Suprapubic skin (tissue), 4 donors: ENCODE data around the gene RGPD4.

Experiments
- EP300 ChIP-seq: sonication (generic); formaldehyde crosslinking; IDR thresholded peaks from one replicate; pipeline ENCODE4 v1.6.1; 2017; ENCODE audit warnings: antibody characterized with exemption
- POLR2A ChIP-seq, 2 donors: fragments of 450-650 bp; IDR thresholded peaks; one replicate each; pipeline ENCODE4 v1.6.1; 2017; ENCODE audit warnings: antibody characterized with exemption in 2 of 2, mild to moderate bottlenecking in 2 of 2, moderate library complexity in 2 of 2
- POLR2AphosphoS5 ChIP-seq, 3 donors: sonication (generic); formaldehyde crosslinking; IDR thresholded peaks; one replicate each; pipeline ENCODE4 v1.6.1; 2017; ENCODE audit warnings: antibody characterized with exemption in 3 of 3
- TF ChIP-seq, protein P1 (sequence below), 2 donors: fragments of 200-600 bp in 1 of 2; fragments of 450-650 bp in 1 of 2; sonication (generic) in 1 of 2; IDR thresholded peaks; one replicate each; pipeline ENCODE4 v1.5.1; 2016 to 2019; ENCODE audit warnings: antibody characterized with exemption in 2 of 2, mild to moderate bottlenecking in 1 of 2, moderate library complexity in 1 of 2

DNA sequence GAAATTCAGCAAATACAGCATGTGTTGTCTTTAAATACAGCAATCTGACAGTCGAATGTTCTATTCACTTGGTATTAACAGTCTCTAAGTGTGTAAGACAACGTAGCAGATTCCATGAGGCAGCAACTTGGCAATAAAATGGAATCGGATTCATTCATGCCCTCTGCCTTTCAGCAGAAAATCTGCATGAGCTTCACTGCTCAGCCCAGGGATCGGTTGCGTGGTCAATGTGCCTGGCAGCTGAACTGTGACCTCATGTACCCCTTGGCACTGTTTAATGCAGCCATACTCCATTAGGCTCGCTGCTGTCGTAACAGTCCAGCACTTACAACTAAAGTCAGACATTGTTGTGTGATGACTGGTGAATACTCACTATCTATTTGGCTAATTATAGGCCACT, 17.7 kb upstream of the RGPD4 start:
- TF ChIP-seq, protein P1, sequence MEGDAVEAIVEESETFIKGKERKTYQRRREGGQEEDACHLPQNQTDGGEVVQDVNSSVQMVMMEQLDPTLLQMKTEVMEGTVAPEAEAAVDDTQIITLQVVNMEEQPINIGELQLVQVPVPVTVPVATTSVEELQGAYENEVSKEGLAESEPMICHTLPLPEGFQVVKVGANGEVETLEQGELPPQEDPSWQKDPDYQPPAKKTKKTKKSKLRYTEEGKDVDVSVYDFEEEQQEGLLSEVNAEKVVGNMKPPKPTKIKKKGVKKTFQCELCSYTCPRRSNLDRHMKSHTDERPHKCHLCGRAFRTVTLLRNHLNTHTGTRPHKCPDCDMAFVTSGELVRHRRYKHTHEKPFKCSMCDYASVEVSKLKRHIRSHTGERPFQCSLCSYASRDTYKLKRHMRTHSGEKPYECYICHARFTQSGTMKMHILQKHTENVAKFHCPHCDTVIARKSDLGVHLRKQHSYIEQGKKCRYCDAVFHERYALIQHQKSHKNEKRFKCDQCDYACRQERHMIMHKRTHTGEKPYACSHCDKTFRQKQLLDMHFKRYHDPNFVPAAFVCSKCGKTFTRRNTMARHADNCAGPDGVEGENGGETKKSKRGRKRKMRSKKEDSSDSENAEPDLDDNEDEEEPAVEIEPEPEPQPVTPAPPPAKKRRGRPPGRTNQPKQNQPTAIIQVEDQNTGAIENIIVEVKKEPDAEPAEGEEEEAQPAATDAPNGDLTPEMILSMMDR (IDR thresholded peaks at IDR 0.05), result no peak
- TF ChIP-seq POLR2A (IDR thresholded peaks at IDR 0.05) (no peak), EP300 (no peak), POLR2AphosphoS5 (IDR thresholded peaks at IDR 0.05) (no peak)
